ENCODE data around the gene ADGRG6. TPM values are rescaled to one million over a fixed set of nuclear protein-coding genes. Genes with fewer than 3 reads are reported as not detected.

Gene ADGRG6
- total and polyA plus RNA-seq, 12 donors: 0.72 to 24.6 (median 5.3) TPM

GRCh38 chr6:142329486-142330113 lies 27.8 kb downstream of the ADGRG6 start:
- H3K9me3 ChIP-seq (replicated peaks in 1 of 3): no peaks in the 10 kb centered on the region
- DNase-seq: no peak
- H3K4me1 ChIP-seq (replicated peaks in 1 of 2): no peaks in the 10 kb centered on the region
- no peak overlapping the region for H3K27ac ChIP-seq
- 62 to 82% (median 71%) methylated on average over 3 of the region's 3 CpGs for WGBS, 4 donors
- H3K4me3 ChIP-seq: no peak overlapping the region
- H3K36me3 ChIP-seq (replicated peaks in 1 of 2): no peaks in the 10 kb centered on the region
- no peaks in the 10 kb centered on the region for H3K27me3 ChIP-seq
- intact Hi-C loops (cut with DNase I): no loop called here
- TF ChIP-seq POLR2A (IDR thresholded peaks at IDR 0.05) (no peak), CTCF (IDR thresholded peaks at IDR 0.05) (no peak)

GRCh38 chr6:142331075-142331551 lies 29.3 kb downstream of the ADGRG6 start:
- Histone ChIP-seq H3K27ac (no peak overlapping the region), H3K9me3 (replicated peaks in 1 of 3) (no peaks in the 10 kb centered on the region), H3K4me1 (replicated peaks in 1 of 2) (no peaks in the 10 kb centered on the region), H3K36me3 (replicated peaks in 1 of 2) (no peaks in the 10 kb centered on the region), H3K27me3 (no peaks in the 10 kb centered on the region), H3K4me3 (no peak overlapping the region)
- TF ChIP-seq CTCF (IDR thresholded peaks at IDR 0.05): no peak
- no peak for TF ChIP-seq POLR2A (IDR thresholded peaks at IDR 0.05)
- WGBS, 4 donors: 49 to 69% (median 62%) methylated on average over 2 of the region's 2 CpGs
- intact Hi-C loops (cut with DNase I): no loop called here
- DNase-seq: no peak

GRCh38 chr6:142331601-142332000 lies 29.8 kb downstream of the ADGRG6 start:
- Histone ChIP-seq H3K36me3 (replicated peaks in 1 of 2) (no peaks in the 10 kb centered on the region), H3K4me3 (no peak overlapping the region), H3K27me3 (no peaks in the 10 kb centered on the region), H3K9me3 (replicated peaks in 1 of 3) (no peaks in the 10 kb centered on the region), H3K4me1 (replicated peaks in 1 of 2) (no peaks in the 10 kb centered on the region), H3K27ac (no peak overlapping the region)
- intact Hi-C loops (cut with DNase I): no loop called here
- no peak for TF ChIP-seq POLR2A (IDR thresholded peaks at IDR 0.05)
- no peak for TF ChIP-seq CTCF (IDR thresholded peaks at IDR 0.05)
- no peak for DNase-seq
- WGBS, 4 donors: 74 to 84% (median 79%) methylated on average over 3 of the region's 3 CpGs

- no peaks in the 10 kb centered on the region for H3K36me3 ChIP-seq (replicated peaks in 1 of 2)
- no peaks in the 10 kb centered on the region for H3K9me3 ChIP-seq (replicated peaks in 1 of 3)
- WGBS, 4 donors: 46 to 59% (median 50%) methylated on average over 7 of the region's 7 CpGs
- intact Hi-C loops (cut with DNase I): no loop called here
- TF ChIP-seq POLR2A (IDR thresholded peaks at IDR 0.05) (no peak), CTCF (IDR thresholded peaks at IDR 0.05) (no peak)
- H3K27ac ChIP-seq: no peak overlapping the region
- H3K4me3 ChIP-seq: no peak overlapping the region
- DNase-seq: no peak
- H3K4me1 ChIP-seq (replicated peaks in 1 of 2): no peaks in the 10 kb centered on the region
- H3K27me3 ChIP-seq: no peaks in the 10 kb centered on the region
Measured at GRCh38 chr6:142332393-142333098, 30.7 kb downstream of the ADGRG6 start.
